IPS DF 19.7 (cell line): ENCODE results near the gene ANKRD33B.
"Not testable (repeated sequence)": the region's sequence is repeated elsewhere in the genome, so short reads cannot be mapped to it uniquely, and the experiment has no call there.

Experiments used
- DNase-seq: peaks from one replicate; pipeline ENCODE4 v3.0.0-alpha.2; 2013; ENCODE audit warnings: low read depth, low spot score

The ANKRD33B gene

DNA sequence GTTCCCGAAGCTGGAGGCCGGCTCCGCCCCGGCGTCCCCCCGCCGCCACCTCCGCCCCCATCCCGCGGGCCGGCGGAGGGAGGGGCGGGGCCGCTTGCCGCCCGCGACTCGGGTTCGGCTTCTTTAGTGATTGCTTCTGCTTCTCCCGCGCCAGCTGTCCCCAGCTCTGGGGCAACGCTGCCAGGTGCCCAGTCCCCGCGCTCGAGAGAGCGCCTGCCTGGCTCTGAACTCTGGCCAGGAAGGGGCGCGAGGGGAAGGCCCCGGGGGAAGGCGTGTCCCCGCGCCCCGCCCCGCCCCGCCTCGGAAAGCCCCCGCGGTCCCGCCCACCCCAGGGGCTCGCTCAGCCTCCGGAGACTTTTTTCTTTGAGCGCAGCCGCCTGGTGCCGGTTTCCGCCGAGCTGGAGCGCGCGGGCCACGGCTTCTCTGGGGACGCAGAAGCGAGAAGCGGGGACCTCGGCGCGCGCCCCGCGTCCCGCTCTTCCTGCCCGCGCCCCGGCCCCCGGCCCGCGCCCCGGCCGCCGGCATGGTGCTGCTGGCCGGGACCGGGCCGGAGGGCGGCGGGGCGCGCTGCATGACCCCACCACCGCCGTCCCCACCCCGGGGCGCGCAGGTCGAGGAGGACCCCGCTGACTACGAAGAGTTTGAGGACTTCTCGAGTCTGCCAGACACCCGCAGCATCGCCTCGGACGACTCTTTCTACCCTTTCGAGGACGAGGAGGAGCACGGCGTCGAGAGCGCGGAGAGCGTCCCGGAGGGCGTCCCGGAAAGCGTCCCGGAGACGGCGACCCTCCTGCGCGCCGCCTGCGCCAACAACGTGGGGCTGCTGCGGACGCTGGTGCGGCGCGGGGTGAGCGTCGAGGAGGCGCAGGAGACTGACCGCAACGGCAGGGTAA is at the start of gene ANKRD33B:
Gene ANKRD33B, plus strand, starts transcription at position 126 of the 893 bp plus-strand sequence. Its CDS starts 398 bp downstream, at position 524.
- no peak for DNase-seq

DNA sequence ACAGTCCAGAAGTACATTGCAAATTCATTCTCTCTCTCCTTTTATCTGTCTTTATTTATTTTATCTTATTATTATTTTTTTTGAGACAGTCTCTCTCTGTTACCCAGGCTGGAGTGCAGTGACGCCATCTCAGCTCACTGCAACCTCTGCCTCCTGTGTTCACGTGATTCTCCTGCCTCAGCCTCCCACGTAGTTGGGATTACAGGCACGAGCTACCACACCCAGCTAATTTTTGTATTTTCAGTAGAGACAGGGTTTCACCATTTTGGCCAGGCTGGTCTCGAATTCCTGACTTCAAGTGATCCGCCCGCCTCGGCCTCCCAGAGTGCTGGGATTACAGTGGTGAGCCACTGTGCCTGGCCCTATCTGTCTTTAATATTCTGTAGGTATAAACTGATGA is 49.3 kb upstream of the ANKRD33B start:
- not testable (repeated sequence) for DNase-seq

DNA sequence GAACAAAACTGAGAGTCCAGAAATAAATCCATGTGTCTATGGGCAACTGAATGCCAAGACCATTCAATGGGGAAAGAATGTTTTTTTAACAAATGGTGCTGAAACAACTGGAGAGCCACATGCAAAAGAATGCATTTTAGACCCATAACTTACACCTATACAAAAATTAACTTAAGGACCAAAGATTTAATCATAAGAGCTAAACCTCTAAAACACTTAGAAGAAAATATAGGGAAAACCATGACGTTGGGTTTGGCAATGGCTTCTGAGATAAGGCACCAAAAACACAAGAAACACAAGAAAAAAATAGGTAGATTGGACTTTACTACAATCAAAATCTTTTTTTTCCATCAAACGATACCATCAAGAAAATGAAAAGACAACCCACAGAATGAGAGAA is 48.4 kb upstream of the ANKRD33B start:
- no peak for DNase-seq

DNA sequence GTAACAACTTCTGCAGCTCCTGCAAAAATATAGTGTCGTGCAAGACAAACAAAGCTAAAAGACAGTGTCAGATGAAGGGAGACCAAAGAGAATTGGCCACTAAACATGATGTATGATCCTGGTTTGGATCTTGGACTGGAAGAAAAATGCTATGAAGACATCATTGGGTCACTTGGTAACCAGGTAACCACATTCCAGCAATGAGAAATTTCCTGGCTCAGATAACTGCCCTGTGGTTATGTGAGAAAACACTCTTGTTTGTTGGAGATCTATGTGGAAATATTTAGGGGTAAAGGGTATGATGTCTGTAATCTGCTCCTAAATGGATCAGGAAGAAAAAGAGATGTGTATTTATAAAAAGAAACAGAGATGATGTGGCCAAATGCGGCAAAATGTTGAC is 45.5 kb upstream of the ANKRD33B start:
- DNase-seq: no peak

DNA sequence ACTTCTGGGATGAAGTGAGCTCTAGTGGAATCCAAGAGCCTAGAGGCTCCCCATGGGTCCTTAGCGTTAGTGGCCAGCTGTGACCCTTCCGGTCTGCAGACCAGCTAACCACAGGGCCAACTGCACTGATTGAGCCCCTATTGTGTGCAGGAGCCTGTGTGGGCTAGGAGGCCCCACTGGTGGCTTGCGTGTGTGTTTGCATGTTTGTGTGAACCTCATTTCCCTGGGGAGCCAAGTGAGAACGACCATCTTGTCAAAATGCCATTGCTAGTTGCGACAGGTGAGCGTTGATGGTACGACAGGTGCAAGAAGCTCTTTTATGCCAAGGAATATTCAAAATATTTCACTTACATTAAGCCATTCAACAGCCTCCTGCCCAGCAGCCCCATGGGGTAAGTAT is 44.1 kb upstream of the ANKRD33B start:
- DNase-seq: no peak

DNA sequence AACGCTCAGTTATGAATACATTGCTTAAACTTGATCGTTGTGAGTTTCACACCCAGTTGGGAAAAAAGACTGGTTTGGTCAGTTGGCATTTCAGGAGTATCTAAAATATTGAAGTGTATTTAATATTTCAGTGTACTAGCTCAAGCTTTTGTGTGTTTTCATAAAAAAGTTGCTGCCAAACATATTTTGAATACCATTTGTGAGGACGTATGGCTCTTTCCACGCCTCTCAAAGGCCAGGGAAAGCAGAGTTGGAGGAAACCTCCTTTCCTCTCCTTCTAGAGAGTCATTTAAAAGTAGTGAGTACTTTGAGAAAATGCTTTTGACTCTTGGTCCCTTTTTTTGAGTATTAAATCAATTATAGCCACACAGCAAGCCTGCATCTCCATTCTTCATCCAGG is 43.2 kb upstream of the ANKRD33B start:
- DNase-seq: no peak

DNA sequence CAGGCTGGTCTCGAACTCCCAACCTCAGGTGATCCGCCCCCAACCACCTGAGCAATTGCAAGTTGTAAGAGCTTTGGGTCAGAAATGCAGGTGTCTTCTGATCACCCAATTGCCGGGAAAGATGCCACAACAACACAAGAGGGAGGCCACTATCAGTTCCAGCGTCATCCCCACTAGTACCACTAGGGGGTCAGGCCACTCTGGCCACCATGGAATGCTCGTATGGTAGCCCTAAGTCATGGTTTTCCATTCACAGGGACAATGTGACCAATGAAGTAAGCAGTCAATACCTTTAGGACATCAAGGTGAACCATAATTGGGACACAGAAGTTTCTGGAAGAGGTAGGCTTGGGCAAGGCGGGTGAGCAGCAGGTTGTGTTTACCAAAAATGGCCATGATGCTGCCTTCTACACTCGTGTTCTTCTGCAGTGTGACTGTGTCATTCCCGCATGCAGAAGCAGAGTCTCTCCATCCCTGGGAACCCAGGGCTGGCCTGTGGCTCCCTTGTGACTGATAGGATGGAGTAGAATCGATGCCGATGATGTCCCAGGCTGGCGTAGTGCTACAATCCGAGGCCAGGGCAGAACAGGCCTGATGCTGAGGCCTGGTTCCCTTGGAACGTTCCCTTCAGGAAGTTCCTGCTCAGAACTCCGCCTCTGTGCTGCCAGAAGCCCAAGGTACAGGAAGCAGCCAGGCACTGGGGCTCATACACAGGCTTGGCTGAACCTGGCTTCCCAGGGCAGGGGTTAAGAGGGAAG is 42.2 kb upstream of the ANKRD33B start:
- DNase-seq: no peak

DNA sequence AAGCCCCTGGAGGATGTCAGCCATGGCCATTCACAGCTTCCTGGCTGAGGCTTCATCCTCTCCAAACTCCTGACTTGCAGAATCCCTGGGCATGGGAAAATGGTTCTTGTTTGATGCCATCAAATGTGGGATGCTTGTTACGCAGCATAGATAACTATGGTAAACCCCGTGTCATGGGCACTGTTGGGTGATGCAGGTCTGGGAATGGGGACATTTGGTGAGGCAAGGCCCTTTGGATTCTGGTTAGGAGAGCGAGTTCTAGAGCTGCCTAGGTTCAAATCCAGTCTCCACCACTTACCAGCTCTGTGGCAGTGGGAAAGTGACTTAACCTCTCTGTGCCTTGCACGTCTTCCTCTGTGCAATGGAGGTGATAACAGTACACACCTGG is 41.7 kb upstream of the ANKRD33B start:
- no peak for DNase-seq

DNA sequence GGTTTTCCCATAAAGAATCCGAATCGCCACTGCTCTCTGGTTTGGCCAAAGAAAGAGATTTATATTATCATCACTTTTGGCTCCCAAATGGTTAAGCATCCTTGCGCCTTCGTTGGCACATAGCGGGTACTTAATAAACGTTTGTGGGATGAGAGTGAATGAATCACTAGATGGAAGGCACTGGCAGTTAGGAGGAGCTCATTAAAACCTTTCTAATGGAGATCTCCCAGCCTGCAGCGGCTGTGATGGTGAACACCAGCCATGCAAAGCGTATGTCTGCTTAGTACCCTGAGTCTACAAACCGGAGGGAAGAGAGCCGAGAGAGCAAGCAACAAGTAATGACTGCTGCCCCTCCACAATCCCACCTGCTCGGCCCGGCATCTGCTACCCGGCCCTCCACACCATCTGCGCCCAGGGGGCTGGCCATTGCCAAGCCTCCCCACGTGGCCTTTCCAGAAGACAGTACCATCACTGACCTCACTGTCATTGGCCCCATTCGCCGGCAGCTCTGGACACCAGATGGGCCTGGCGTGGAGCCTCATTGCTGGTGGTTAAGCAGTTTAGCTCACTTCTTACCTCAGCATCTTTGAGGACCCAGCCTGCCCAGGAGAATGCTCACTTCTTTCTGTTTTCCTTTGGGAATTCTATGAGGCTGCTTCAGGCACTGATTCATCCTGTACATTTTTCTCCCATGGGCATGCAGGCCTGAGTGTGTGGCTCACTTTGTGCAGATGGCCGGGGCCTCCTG is 39.3 kb upstream of the ANKRD33B start:
- no peak for DNase-seq

DNA sequence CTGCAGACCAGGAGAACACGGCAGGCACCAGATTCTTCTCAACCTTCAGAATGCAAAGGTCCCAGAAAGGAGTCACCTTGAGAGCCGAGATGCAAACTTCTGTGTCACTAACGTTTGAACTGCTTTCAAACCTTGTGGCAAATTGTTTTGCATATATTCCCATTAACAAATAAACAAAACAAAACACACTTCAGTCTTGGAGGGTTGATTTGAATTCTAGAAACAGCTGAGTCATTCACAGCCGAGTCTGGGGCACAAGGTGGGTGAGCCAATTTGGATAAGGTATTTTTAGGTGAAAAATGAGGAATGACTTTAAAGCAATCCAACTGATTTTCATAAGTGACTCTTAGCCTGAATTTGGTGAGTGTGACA is 38.8 kb upstream of the ANKRD33B start:
- no peak for DNase-seq

DNA sequence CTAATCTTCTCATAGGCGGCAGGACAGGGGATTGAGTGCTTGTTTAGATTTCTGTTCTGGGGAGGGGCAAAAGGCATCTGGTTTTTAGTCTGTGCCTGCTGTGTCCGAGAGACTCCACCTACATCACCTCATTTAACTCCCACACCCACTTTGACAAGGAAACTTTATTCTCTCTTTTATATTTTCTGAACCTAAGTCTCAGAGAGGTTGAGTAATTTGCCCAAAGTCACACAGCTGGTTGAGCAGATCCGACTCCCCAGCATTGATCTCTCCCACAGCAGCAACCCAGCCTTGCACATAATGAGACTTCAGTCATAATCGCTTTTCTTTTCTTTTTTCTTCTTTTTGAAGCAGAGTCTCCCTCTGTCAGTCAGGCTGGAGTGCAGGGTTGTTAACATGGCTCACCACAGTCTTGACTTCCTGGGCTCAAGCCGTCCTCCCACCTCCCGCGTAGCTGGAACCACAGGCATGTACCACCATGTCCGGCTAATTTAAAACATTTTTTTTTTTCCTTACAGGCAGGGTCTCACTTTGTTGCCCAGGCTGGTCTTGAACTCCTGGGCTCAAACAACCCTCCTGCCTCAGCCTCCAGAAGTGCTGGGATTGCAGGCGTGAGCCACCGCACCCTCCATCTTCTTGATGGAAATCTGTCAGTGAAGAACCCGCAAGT is 36.5 kb upstream of the ANKRD33B start:
- no peak for DNase-seq

DNA sequence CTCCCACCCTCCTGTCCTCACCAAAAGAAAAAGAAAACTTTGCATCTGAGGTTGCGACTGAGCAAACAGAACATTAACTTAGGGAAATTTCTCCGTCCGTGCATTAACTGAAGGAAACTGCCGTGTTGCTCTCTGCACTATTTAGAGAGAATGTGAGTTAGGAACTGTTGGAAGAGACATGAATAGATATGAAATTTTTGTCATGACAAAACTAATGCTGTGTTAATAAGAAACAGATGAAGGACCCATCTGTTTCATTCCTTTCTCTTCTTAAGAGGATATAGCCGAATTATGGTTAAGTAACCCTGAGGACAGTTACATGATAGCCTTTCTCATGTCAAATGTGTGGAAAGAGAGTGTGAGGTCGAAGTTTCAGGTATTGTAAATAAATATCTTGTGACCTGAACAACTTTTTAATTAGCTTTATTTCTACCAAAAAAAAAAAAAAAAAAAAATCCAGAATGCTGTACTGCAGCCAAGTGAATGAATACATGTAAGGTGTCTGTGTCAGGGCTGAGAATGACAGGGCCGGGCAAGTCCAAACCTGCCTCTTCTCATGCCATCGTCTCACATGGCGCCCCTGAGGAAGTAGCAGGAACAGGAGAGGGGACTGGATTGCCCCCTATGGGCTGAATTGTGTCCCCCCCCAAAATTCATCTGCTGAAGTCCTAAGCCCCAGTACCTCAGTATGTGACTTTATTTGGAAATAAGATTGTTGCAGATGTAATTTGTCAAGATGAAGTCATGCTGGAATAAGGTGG is 35.6 kb upstream of the ANKRD33B start:
- DNase-seq: no peak

DNA sequence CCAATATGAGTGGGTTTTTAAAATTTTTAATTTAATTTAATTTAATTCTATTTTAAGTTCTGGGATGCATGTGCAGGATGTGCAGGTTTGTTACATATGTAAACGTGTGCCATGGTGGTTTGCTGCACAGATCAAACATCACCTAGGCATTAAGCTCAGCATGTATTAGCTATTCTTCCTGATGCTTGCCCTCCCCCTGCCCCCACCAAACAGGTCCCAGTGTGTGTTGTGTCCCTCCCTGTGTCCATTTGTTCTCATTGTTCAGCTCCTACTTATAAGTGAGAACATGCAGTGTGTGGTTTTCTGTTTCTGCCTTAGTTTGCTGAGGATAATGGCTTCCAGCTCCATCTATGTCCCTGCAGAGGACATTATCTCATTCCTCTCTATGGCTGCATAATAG is 35.0 kb upstream of the ANKRD33B start:
- no peak for DNase-seq

DNA sequence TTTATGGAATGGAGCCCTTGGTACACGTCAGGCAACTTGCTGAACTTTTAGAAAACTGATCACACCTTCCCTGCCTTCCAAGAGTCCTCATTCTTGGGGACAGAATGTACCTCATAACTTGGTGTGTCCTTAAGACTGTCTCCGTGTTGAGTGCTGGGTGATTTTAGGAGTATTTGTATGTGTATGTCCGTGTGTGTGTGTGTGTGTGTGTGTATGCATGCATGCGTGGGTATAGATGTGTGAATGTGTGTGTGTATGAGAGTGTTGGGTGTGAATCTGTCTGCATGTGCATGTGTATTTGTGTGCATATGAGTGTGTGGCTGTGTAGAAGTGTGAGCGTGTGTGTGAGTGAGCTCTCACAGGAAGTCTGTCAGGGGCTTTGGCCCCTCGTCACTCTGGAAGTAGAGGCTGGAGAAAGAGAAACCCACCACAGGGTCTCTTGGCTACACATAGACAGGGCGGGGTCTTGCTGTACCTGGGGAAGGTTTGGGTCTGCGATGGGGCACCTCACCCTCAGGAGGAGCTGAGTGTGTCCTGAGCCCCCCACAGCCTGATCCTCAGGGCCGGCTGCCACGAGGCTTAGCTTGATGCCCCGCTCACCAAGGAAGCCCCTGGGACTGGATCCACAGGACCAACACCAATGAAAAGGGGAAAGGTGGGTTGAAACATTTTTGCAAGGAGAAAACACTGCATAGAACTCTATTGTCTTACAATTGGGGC is 33.1 kb upstream of the ANKRD33B start:
- DNase-seq: no peak

DNA sequence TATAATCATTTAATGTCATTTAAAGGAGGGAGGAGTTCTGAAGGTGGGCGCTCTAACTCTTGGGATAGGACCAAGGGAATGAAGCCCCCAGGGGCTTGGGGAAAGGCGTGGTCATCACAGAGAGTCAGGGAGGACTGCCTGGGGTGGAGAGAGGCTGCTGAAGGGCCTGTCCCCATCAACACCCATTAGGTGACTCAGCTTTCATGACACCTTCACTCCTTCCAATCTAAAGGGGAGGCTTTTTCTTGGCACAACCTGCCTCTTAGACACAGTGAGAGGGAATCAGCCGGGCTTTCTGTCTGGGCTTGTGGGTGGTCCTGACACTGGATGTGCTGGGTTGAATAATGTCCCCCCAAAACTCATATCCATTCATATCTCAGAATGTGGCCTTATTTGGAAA is 31.4 kb upstream of the ANKRD33B start:
- DNase-seq: no peak

DNA sequence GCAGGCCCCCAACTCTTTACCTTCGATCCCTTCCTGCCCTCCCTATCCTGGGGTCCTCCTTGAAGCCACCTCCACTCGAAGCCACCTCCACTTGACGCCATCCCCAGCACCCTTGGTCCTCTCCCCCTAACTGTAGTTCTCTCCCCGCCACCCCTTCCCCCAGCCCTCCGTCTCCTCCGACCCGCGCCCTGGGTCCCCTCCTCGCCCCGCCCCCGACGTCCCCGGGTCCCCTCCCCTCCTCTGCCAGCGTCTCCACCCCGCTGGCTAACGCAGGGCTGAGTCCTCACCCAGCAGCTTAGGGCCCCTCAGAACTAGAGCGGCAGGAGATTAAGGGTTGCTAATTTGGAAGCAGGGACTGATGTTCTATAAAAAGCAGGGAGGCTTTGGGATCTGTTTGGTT is 30.6 kb upstream of the ANKRD33B start:
- DNase-seq: no peak

DNA sequence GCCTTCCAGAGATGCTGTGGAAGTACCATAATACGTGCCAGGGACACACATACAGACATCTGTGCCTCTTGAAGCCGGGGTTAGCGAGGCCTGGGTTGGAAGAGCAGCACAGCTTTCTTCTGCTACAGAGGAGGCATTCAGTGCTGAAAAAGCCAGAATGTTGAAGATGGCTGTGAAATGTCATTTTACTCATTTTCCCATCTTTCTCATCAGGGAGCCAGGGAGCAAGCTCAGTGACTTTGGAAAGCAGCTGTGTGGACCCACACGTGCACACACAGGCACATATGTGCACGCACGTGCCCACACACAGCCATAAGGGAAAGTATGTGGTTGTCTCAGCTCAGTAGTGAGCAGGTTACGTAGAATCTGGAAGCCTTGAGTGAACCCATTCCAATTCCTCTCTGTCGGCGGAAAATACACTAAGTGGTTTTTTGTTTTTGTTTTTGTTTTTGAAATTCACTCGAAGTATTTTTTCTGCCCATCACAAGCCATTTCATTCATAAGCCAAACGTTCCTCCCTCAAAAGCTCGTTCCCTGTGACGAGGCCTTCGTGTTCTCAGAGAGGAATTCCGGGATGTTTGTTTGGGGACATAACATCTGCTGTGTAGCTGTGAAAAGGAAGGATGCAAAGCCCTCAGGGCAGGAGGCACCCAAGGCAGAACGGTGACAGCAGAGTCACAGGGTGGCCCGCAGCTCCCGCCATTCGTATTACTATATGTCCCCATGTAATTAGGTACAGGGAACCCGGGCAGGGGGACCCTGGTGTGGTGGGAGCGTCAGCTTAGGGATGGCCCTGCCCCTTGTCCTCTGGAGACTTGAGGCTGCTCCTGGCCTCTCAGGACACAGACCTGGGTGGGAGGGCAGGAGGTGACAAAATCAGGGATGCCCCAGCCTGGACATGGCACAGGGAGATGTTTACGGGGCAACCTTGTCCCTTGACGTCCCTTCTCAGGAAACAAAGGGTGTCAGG is 29.0 kb upstream of the ANKRD33B start:
- DNase-seq: no peak

DNA sequence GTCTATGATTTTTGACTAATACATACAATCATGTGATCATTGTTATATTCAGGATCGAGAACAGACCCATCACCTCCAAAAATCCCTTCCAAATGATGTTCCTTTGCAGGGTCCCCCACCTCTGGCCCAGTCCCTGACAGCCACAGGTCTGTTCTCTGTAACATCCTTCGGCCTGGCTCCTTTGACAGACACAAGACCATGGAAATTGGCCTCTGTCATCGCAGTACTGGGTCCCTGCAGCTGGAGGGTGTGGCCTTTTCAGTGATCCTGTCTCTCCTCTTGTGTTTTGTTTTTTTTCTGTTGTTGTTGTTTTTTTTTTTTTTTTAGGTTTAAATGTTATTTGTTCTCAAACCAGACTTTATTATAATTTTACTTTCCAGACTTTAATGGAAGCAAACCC is 27.4 kb upstream of the ANKRD33B start:
- DNase-seq: no peak

DNA sequence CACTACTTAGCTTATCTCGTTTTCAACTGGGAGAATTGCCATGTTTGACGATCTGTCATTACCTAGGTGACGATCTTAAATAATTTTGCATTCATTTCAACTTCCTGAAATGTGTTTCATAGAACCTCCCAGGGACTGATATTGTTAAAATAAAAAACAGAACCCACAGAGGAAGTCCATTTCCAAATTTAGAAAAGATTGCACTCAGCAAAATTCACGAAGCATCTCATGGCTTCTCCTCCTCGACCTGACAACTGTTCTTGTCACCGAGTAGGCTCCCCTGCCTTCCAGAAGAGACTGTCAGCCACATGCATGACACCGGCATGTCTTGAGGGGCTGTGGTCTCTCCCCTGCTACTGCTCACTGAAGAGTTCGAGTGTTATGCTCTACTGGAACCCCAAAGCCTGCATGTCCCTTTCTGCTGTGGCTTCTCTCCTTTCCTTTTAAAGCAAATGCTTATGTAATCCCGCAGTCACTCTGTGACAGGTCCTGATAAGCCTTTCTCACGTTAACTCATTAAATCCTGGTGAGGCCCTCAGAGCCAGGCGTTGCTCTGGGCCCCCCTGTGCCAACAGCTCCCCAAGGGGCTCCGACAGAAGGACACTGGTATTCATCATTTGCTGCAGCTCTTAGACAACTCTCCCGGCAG is 26.8 kb upstream of the ANKRD33B start:
- DNase-seq: no peak
